Measurements from ENCODE around the gene FBXO34.

FBXO34 gene

GRCh38 chr14:55272387-55272786 is 1.2 kb downstream of the FBXO34 start:
- no peak for DNase-seq

GRCh38 chr14:55272922-55273321 is 1.7 kb downstream of the FBXO34 start:
- no peak for DNase-seq

- no peak for DNase-seq
Observed at GRCh38 chr14:55274146-55274545, 2.9 kb downstream of the FBXO34 start.

GRCh38 chr14:55274751-55275150 is 3.5 kb downstream of the FBXO34 start:
- DNase-seq = no peak

GRCh38 chr14:55276736-55277135 is 5.5 kb downstream of the FBXO34 start:
- DNase-seq = no peak

- DNase-seq = peak; percentile 62 to 73
Observed at GRCh38 chr14:55277972-55278740, 6.9 kb downstream of the FBXO34 start.

- DNase-seq = no peak
Observed at GRCh38 chr14:55279384-55279783, 8.2 kb downstream of the FBXO34 start.

- DNase-seq = no peak
Observed at GRCh38 chr14:55281316-55281839, 10.2 kb downstream of the FBXO34 start.

- DNase-seq = no peak
Observed at GRCh38 chr14:55285048-55285652, 13.9 kb downstream of the FBXO34 start.

GRCh38 chr14:55288439-55288838 is 17.2 kb downstream of the FBXO34 start:
- DNase-seq = no peak

- no peak for DNase-seq
Observed at GRCh38 chr14:55291480-55292081, 20.4 kb downstream of the FBXO34 start.

GRCh38 chr14:55294603-55295002 is 23.4 kb downstream of the FBXO34 start:
- DNase-seq = no peak

- DNase-seq = no peak
Observed at GRCh38 chr14:55297611-55298499, 26.6 kb downstream of the FBXO34 start.

- no peak for DNase-seq
Observed at GRCh38 chr14:55298500-55298822, 27.2 kb downstream of the FBXO34 start.

GRCh38 chr14:55301437-55302121 is 30.4 kb downstream of the FBXO34 start:
- DNase-seq = no peak

- peak; percentile 58 to 60 for DNase-seq
Observed at GRCh38 chr14:55302367-55303124, 31.3 kb downstream of the FBXO34 start.

GRCh38 chr14:55303125-55303499 is 31.9 kb downstream of the FBXO34 start:
- no peak for DNase-seq

- peak; percentile 58 to 63 for DNase-seq
Observed at GRCh38 chr14:55303691-55304145, 32.5 kb downstream of the FBXO34 start.

- DNase-seq = no peak
Observed at GRCh38 chr14:55306938-55307589, 35.8 kb downstream of the FBXO34 start.

GRCh38 chr14:55309154-55309553 is 37.9 kb downstream of the FBXO34 start:
- no peak for DNase-seq
